ENCODE results near the gene CAMK1. TPM values are rescaled to one million over a fixed set of nuclear protein-coding genes. Genes with fewer than 3 reads are reported as not detected.
A peak's percentile ranks its signal among the peaks of the same experiment; 100 is the strongest.

CAMK1 gene
- total and polyA plus RNA-seq, 2 of the 4 experiments (the other 2 are of a cell fraction) = 33.3 to 36.4 TPM

DNA sequence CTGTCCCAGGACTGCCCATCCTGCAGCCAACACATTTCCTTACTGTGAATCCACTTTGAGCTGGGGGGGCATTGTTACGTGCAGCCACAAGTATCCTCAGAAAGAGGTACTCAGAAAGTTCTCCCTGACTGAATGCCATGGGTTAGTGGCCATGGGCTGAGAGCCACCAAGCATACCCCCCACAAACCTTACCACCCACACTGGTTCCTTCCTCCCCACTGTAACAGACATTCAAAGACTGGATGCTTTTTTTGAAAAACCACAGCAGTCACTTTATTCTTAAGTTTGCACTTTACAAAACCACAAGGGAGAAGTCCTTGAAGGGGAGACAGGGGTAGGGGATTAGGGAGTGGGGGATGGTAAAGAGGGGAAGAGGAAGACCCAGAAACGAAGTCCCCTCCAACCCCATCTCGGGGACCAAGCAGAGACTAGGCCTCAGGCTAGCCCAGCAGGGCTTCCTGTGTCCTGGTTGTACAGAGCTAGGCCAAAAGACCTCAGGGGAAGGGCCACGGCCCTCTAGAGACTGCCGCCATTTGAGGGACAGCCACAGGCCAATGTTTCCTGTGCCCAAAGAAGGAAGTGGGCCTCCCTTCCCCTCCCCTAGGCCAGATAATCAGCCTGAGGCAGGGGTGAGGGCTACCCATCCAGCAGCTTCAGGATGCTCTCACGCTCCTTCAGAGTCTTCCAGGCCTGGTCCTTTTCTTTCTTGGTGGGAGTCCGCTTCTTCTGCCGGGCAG is 10.1 kb upstream of the CAMK1 start:
- in situ Hi-C loops (cut with MboI; ENCODE audit: low sequenced_read_pairs) (no loop called here), intact Hi-C loops (cut with micrococcal nuclease) (no loop called here), dilution Hi-C loops (cut with HindIII; ENCODE audit: low sequenced_read_pairs, unreplicated experiment) (no loop called here)
- TF ChIP-seq MAFK (IDR thresholded peaks at IDR 0.05; ENCODE audit: low read depth, low read length) = no peak
- TF ChIP-seq RAD21 (IDR thresholded peaks at IDR 0.05; ENCODE audit: low read length) = no peak
- TF ChIP-seq RFX5 (IDR thresholded peaks at IDR 0.05; ENCODE audit: low read depth, low read length) = no peak
- TF ChIP-seq, protein P1, sequence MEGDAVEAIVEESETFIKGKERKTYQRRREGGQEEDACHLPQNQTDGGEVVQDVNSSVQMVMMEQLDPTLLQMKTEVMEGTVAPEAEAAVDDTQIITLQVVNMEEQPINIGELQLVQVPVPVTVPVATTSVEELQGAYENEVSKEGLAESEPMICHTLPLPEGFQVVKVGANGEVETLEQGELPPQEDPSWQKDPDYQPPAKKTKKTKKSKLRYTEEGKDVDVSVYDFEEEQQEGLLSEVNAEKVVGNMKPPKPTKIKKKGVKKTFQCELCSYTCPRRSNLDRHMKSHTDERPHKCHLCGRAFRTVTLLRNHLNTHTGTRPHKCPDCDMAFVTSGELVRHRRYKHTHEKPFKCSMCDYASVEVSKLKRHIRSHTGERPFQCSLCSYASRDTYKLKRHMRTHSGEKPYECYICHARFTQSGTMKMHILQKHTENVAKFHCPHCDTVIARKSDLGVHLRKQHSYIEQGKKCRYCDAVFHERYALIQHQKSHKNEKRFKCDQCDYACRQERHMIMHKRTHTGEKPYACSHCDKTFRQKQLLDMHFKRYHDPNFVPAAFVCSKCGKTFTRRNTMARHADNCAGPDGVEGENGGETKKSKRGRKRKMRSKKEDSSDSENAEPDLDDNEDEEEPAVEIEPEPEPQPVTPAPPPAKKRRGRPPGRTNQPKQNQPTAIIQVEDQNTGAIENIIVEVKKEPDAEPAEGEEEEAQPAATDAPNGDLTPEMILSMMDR (conservative IDR thresholded peaks at IDR 0.05; ENCODE audit: low read depth, low read length) = no peak
- no peak for TF ChIP-seq CEBPB (IDR thresholded peaks at IDR 0.05; ENCODE audit: low read depth, low read length)
- TF ChIP-seq FOS (IDR thresholded peaks at IDR 0.05; ENCODE audit: low read depth, low read length) = no peak
- TF ChIP-seq RCOR1 (IDR thresholded peaks at IDR 0.05; ENCODE audit: insufficient replicate concordance, low read length) = no peak
- no peak for TF ChIP-seq MAZ (IDR thresholded peaks at IDR 0.05; ENCODE audit: borderline replicate concordance, low read depth, low read length)
- no peak for TF ChIP-seq MXI1 (IDR thresholded peaks at IDR 0.05; ENCODE audit: borderline replicate concordance, low read depth, low read length)
- TF ChIP-seq NFE2L2 (IDR thresholded peaks at IDR 0.05; ENCODE audit: low read depth, low read length) = no peak
- no peak for TF ChIP-seq BHLHE40 (IDR thresholded peaks at IDR 0.05; ENCODE audit: low read depth, low read length)
- TF ChIP-seq, protein P2, sequence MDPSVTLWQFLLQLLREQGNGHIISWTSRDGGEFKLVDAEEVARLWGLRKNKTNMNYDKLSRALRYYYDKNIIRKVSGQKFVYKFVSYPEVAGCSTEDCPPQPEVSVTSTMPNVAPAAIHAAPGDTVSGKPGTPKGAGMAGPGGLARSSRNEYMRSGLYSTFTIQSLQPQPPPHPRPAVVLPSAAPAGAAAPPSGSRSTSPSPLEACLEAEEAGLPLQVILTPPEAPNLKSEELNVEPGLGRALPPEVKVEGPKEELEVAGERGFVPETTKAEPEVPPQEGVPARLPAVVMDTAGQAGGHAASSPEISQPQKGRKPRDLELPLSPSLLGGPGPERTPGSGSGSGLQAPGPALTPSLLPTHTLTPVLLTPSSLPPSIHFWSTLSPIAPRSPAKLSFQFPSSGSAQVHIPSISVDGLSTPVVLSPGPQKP (IDR thresholded peaks at IDR 0.05; ENCODE audit: borderline replicate concordance, low read depth, low read length) = no peak
- TF ChIP-seq POLR2A (IDR thresholded peaks at IDR 0.05; ENCODE audit: low read depth, low read length) = no peak
- TF ChIP-seq USF2 (IDR thresholded peaks at IDR 0.05; ENCODE audit: low read depth, low read length) = no peak
- no peak for TF ChIP-seq SMC3 (IDR thresholded peaks at IDR 0.05; ENCODE audit: low read depth, low read length)
- no peak for TF ChIP-seq CHD1 (IDR thresholded peaks at IDR 0.05; ENCODE audit: low read depth, low read length)
- Histone ChIP-seq H2BK120ac (ENCODE audit: low read depth, low read length) (no peak overlapping the region), H4K5ac (ENCODE audit: low read depth, low read length) (no peak overlapping the region), H2BK5ac (ENCODE audit: low read depth, low read length, poor library complexity, severe bottlenecking) (no peak overlapping the region), H4K8ac (ENCODE audit: low read depth in 2 of 2, low read length in 2 of 2) (no peak overlapping the region), H3K79me1 (ENCODE audit: low read depth in 1 of 2, low read length in 2 of 2) (peaks cover 0 to 3% of the 10 kb centered on the region in 2 experiments; a peak in 2 of 4 replicates), H3K36me3 (ENCODE audit: control insufficient read depth, insufficient read depth, low read length) (peaks cover 29% of the 10 kb centered on the region), H3K27ac (ENCODE audit: insufficient read depth, low read length) (no peak overlapping the region), H2AK5ac (ENCODE audit: low read depth, low read length) (no peak overlapping the region), H3K23ac (ENCODE audit: low read depth, low read length) (no peak overlapping the region), H3K27me3 (ENCODE audit: control insufficient read depth, insufficient read depth, low read length) (no peaks in the 10 kb centered on the region), H2BK20ac (ENCODE audit: low read depth, low read length) (no peak overlapping the region), H3K9me1 (ENCODE audit: insufficient read depth, low read length) (peaks cover 9% of the 10 kb centered on the region; the same call in 1 of the 2 replicates), H4K20me1 (ENCODE audit: insufficient read depth, low read length) (no peaks in the 10 kb centered on the region), H3K4me3 (ENCODE audit: insufficient read depth, low read depth, low read length) (no peak overlapping the region), H3K9ac (ENCODE audit: low read depth, low read length) (no peak overlapping the region), H4K91ac (ENCODE audit: insufficient read depth, low read depth, low read length) (no peak overlapping the region), H3K14ac (replicated peaks; ENCODE audit: low read depth, low read length) (no peak overlapping the region), H2AK9ac (replicated peaks; ENCODE audit: low read depth, low read length, poor library complexity) (peak overlapping the region; percentile 9), H3K56ac (ENCODE audit: extremely low read depth, insufficient read depth, low read length) (no peak overlapping the region), H3K4me1 (ENCODE audit: control insufficient read depth, insufficient read depth, low read length) (peaks cover 3% of the 10 kb centered on the region), H3K4ac (ENCODE audit: low read depth, low read length) (no peak overlapping the region), H2BK15ac (ENCODE audit: low read depth, low read length) (no peak overlapping the region), H3K9me3 (ENCODE audit: control insufficient read depth, insufficient read depth, low read length) (no peaks in the 10 kb centered on the region), H3K4me2 (ENCODE audit: low read depth, low read length) (no peak overlapping the region), H3K18ac (ENCODE audit: low read depth, low read length) (no peak overlapping the region), H2AFZ (replicated peaks; ENCODE audit: low read length, poor library complexity) (no peak overlapping the region)
- ChIA-PET CTCF (no interaction called here), POLR2A (ENCODE audit: unreplicated experiment) (no interaction called here)
- ATAC-seq (ENCODE audit: low read depth) (no peak), DNase-seq (no peak)
- BruUV-seq (replicated peaks) = no TSS peak
- WGBS, 2 experiments (ENCODE audit: extremely low coverage in 2 of 2, insufficient read length in 1 of 2) = 88% methylated on average over 4 of the region's 8 CpGs; no CpG with 5 or more reads in 1 of the 2 experiments

Data from IMR-90 (cell line).